Neuronal stem cell (in vitro differentiated cells): ENCODE data around the gene ZCCHC7.

Source experiments
- DNase-seq: peaks from one replicate; pipeline ENCODE4 v3.0.0-alpha.2; 2013; ENCODE audit warnings: low spot score
- H2AFZ ChIP-seq: one replicate; pipeline ENCODE4 v1.6.1; 2013; ENCODE audit warnings: mild to moderate bottlenecking, low read length, inconsistent platforms
- H2AK5ac ChIP-seq: 2 replicates; pipeline ENCODE4 v1.6.1; 2013; ENCODE audit warnings: low read depth, mild to moderate bottlenecking, inconsistent platforms, low read length, moderate library complexity, mixed read lengths
- H2BK120ac ChIP-seq: 2 replicates; pipeline ENCODE4 v1.6.1; 2013; ENCODE audit warnings: low read depth, mild to moderate bottlenecking, inconsistent platforms, low read length, moderate library complexity, mixed read lengths
- H2BK12ac ChIP-seq: one replicate; pipeline ENCODE4 v1.6.1; 2013; ENCODE audit warnings: low read length, inconsistent platforms
- H2BK15ac ChIP-seq: 2 replicates; pipeline ENCODE4 v1.6.1; 2013; ENCODE audit warnings: mild to moderate bottlenecking, low read length, inconsistent platforms, mixed read lengths
- H2BK5ac ChIP-seq: one replicate; pipeline ENCODE4 v1.6.1; 2013; ENCODE audit warnings: inconsistent platforms, mild to moderate bottlenecking, low read length, moderate library complexity
- H3K14ac ChIP-seq: one replicate; pipeline ENCODE4 v1.6.1; 2013; ENCODE audit warnings: low read length, inconsistent platforms
- H3K18ac ChIP-seq: 2 replicates; pipeline ENCODE4 v1.6.1; 2013; ENCODE audit warnings: low read length, inconsistent platforms
- H3K23ac ChIP-seq: 2 replicates; pipeline ENCODE4 v1.6.1; 2013; ENCODE audit warnings: low read depth, mild to moderate bottlenecking, mixed read lengths, low read length, inconsistent platforms; ENCODE audit not compliant: poor library complexity
- H3K27ac ChIP-seq: replicated peaks from 3 replicates; pipeline ENCODE4 v1.5.1; 2013; ENCODE audit warnings: low read length, inconsistent platforms
- H3K27me3 ChIP-seq, 3 experiments: 2 replicates each; pipeline ENCODE4 v1.6.1; 2013; ENCODE audit warnings: low read length in 3 of 3, mild to moderate bottlenecking in 2 of 3, inconsistent platforms in 1 of 3, low read depth in 1 of 3, mixed read lengths in 1 of 3, moderate library complexity in 1 of 3; ENCODE audit not compliant: control insufficient read depth in 3 of 3, insufficient read depth in 3 of 3
- H3K36me3 ChIP-seq, 2 donors: replicated peaks in 1 of 2; 2 replicates each; pipeline ENCODE4 v1.6.1; 2013; ENCODE audit warnings: low read length in 2 of 2; ENCODE audit not compliant: control insufficient read depth in 2 of 2, insufficient read depth in 2 of 2
- H3K4ac ChIP-seq: 2 replicates; pipeline ENCODE4 v1.6.1; 2013; ENCODE audit warnings: inconsistent platforms, mild to moderate bottlenecking, low read length, moderate library complexity
- H3K4me1 ChIP-seq, 2 donors: 1 replicate in 1 of 2; 2 replicates in 1 of 2; pipeline ENCODE4 v1.6.1; 2013; ENCODE audit warnings: low read length in 2 of 2, low read depth in 1 of 2; ENCODE audit not compliant: control insufficient read depth in 2 of 2, insufficient read depth in 1 of 2
- H3K4me2 ChIP-seq: one replicate; pipeline ENCODE4 v1.6.1; 2013; ENCODE audit warnings: mild to moderate bottlenecking, low read length, inconsistent platforms; ENCODE audit not compliant: insufficient read depth, poor library complexity, severe bottlenecking
- H3K4me3 ChIP-seq, 2 donors: 2 replicates each; pipeline ENCODE4 v1.5.1; 2013; ENCODE audit warnings: low read length in 2 of 2, mild to moderate bottlenecking in 2 of 2, inconsistent platforms in 1 of 2, moderate library complexity in 1 of 2
- H3K79me1 ChIP-seq: one replicate; pipeline ENCODE4 v1.6.1; 2013; ENCODE audit warnings: low read depth, mild to moderate bottlenecking, inconsistent platforms, low read length, moderate library complexity
- H3K9ac ChIP-seq: one replicate; pipeline ENCODE4 v1.6.1; 2013; ENCODE audit warnings: mild to moderate bottlenecking, low read depth, low read length, inconsistent platforms; ENCODE audit not compliant: poor library complexity
- H3K9me3 ChIP-seq, 2 donors: replicated peaks in 1 of 2; 2 replicates each; pipeline versions ENCODE3 to v1.6.1; 2013; ENCODE audit warnings: low read length in 2 of 2, mild to moderate bottlenecking in 2 of 2, inconsistent platforms in 1 of 2, low read depth in 1 of 2, mixed read lengths in 1 of 2, moderate library complexity in 1 of 2; ENCODE audit not compliant: control insufficient read depth in 2 of 2, insufficient read depth in 1 of 2
- H4K8ac ChIP-seq: one replicate; pipeline ENCODE4 v1.6.1; 2013; ENCODE audit warnings: low read depth, mild to moderate bottlenecking, inconsistent platforms, low read length, moderate library complexity
- H4K91ac ChIP-seq: one replicate; pipeline ENCODE4 v1.6.1; 2013; ENCODE audit warnings: low read length, low read depth, mild to moderate bottlenecking, inconsistent platforms; ENCODE audit not compliant: poor library complexity
- WGBS, 2 donors: extraction: QIAGEN DNeasy Blood & Tissue Kit; methylation state at CpG; one replicate each; pipeline ENCODE4 v1.1.7; 2013; ENCODE audit warnings: missing lambda C conversion rate in 2 of 2, mixed read lengths in 1 of 2; ENCODE audit not compliant: insufficient read length in 2 of 2, insufficient replicate concordance in 1 of 2; ENCODE audit errors: extremely low coverage in 2 of 2; 5-methylcytosine and 5-hydroxymethylcytosine counted together

Gene ZCCHC7

DNA sequence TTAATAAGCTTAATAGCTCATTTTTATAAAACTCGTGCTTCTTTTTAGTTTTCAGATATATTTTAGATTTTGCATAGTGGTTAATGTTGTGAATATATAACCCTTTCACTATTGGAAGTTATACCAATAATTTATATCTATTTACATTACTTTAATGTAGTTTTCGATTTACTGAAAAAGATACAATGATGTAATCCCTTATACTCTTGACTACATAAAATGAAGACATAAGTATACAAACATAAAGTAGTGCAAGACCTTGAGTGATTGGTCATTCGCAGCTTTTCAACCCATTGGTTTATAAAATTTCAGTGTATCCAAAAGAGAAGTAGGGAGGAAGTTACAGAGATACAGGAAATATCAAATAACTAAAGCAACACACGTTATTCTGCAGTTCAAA lies 217.8 kb downstream of the ZCCHC7 start:
- no peak overlapping the region for H3K23ac ChIP-seq
- no peaks in the 10 kb centered on the region for H3K9me3 ChIP-seq
- H3K4me3 ChIP-seq: no peak overlapping the region
- no peak overlapping the region for H2AK5ac ChIP-seq
- no peak overlapping the region for H2BK120ac ChIP-seq
- no peak overlapping the region for H3K14ac ChIP-seq
- no peak for DNase-seq
- no peak overlapping the region for H4K8ac ChIP-seq
- no peak overlapping the region for H2AFZ ChIP-seq
- H4K91ac ChIP-seq: no peak overlapping the region
- no peaks in the 10 kb centered on the region for H3K27me3 ChIP-seq
- no peak overlapping the region for H3K4ac ChIP-seq
- H2BK12ac ChIP-seq: no peak overlapping the region
- WGBS, 2 donors: no CpG with 5 or more reads among the region's 4 CpGs
- no peak overlapping the region for H3K18ac ChIP-seq
- no peak overlapping the region for H3K27ac ChIP-seq
- no peaks in the 10 kb centered on the region for H3K36me3 ChIP-seq
- H2BK15ac ChIP-seq: no peak overlapping the region
- H2BK5ac ChIP-seq: no peak overlapping the region
- no peak overlapping the region for H3K4me2 ChIP-seq
- H3K79me1 ChIP-seq: no peaks in the 10 kb centered on the region
- peaks cover 5 to 27% of the 10 kb centered on the region in 2 donors for H3K4me1 ChIP-seq
- no peak overlapping the region for H3K9ac ChIP-seq

DNA sequence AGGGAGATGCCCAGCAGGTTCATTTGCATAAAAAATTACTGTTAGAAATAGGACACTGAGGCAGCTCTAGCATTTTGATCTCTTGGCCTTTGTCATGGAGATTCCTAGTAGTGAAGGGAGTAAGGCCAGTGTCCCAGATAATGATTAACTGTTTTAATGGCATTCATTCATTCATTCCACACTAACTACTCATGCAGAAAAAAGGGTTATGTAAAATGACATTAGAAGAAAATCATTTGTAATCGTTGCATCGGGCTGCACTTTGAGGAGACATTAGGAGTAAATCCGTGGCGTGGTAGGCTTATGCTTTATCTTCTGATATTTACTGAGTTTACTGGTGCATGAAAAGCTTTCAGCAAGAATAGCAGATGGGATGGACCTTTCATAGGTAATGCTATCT lies 219.5 kb downstream of the ZCCHC7 start:
- WGBS, 2 donors: no CpG with 5 or more reads among the region's 4 CpGs
- Histone ChIP-seq H3K9me3 (no peaks in the 10 kb centered on the region), H2BK120ac (no peak overlapping the region), H3K9ac (no peak overlapping the region), H3K4ac (no peak overlapping the region), H2BK15ac (no peak overlapping the region), H2AFZ (no peak overlapping the region), H3K36me3 (no peaks in the 10 kb centered on the region), H3K4me2 (no peak overlapping the region), H3K23ac (no peak overlapping the region), H3K79me1 (no peaks in the 10 kb centered on the region), H3K4me1 (peaks cover 5 to 27% of the 10 kb centered on the region in 2 donors), H3K18ac (no peak overlapping the region), H3K27ac (no peak overlapping the region), H4K91ac (no peak overlapping the region), H2BK12ac (no peak overlapping the region), H4K8ac (no peak overlapping the region), H3K27me3 (no peaks in the 10 kb centered on the region), H3K4me3 (no peak overlapping the region), H2BK5ac (no peak overlapping the region), H2AK5ac (no peak overlapping the region), H3K14ac (no peak overlapping the region)
- DNase-seq: no peak

DNA sequence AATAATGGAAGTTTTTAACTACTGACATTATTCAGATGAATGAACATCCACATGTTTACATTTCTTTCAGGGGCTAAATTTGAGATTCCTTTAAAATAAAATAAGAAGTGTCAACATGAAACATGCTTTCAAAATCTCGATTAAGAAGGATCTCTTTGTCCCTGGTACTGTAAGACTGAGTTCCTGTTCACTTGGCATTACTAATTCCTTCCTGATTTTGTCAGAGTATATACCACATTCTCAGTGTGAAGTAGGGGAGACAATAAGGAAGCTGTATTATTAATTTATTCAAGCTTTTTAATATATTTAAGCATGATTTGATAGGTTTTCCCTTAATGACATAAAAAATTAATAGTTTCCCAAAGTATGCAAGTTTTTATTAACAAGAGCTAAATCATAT lies 220.6 kb downstream of the ZCCHC7 start:
- Histone ChIP-seq H3K23ac (no peak overlapping the region), H4K91ac (no peak overlapping the region), H2BK12ac (no peak overlapping the region), H3K4me1 (peaks cover 5 to 26% of the 10 kb centered on the region in 2 donors), H3K4me3 (no peak overlapping the region), H3K27ac (no peak overlapping the region), H2BK120ac (no peak overlapping the region), H3K9me3 (no peaks in the 10 kb centered on the region), H3K9ac (no peak overlapping the region), H3K14ac (no peak overlapping the region), H3K79me1 (no peaks in the 10 kb centered on the region), H4K8ac (no peak overlapping the region), H2AK5ac (no peak overlapping the region), H2AFZ (no peak overlapping the region), H3K27me3 (no peaks in the 10 kb centered on the region), H3K4ac (no peak overlapping the region), H2BK5ac (no peak overlapping the region), H3K36me3 (no peaks in the 10 kb centered on the region), H3K4me2 (no peak overlapping the region), H3K18ac (no peak overlapping the region), H2BK15ac (no peak overlapping the region)
- WGBS, 2 donors: no CpG with 5 or more reads among the region's 1 CpG
- no peak for DNase-seq

DNA sequence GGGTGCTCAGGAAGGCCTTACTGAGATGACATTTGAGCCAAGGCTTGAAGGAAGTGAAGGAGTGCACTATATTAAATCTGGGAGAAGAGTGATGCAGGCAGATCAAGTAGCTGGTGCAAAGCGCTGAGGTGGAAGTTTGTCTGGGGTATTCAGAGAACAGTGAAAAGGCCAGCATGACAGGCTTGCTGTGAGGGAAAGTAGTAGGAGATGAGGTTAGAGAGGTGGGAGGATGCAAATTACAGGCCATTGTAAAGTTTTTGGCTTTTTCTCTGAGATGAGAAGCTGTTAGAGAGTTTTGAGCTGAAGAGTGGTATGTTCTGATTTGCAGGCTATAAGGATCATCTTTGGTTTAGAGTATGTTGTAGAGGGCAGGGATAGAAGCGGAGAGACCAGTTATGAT lies 221.3 kb downstream of the ZCCHC7 start:
- H3K9ac ChIP-seq: no peak overlapping the region
- no peak overlapping the region for H2AK5ac ChIP-seq
- H3K14ac ChIP-seq: no peak overlapping the region
- no peak overlapping the region for H4K8ac ChIP-seq
- no peaks in the 10 kb centered on the region for H3K27me3 ChIP-seq
- H2BK15ac ChIP-seq: no peak overlapping the region
- no peak overlapping the region for H3K23ac ChIP-seq
- H2AFZ ChIP-seq: no peak overlapping the region
- no peak overlapping the region for H2BK12ac ChIP-seq
- no peaks in the 10 kb centered on the region for H3K9me3 ChIP-seq
- H3K4ac ChIP-seq: no peak overlapping the region
- no peak for DNase-seq
- H2BK120ac ChIP-seq: no peak overlapping the region
- no peaks in the 10 kb centered on the region for H3K36me3 ChIP-seq
- H3K4me2 ChIP-seq: no peak overlapping the region
- H3K18ac ChIP-seq: no peak overlapping the region
- no peaks in the 10 kb centered on the region for H3K79me1 ChIP-seq
- no peak overlapping the region for H3K27ac ChIP-seq
- H2BK5ac ChIP-seq: no peak overlapping the region
- H4K91ac ChIP-seq: no peak overlapping the region
- H3K4me3 ChIP-seq: no peak overlapping the region
- peaks cover 5 to 21% of the 10 kb centered on the region in 2 donors for H3K4me1 ChIP-seq
- WGBS, 2 donors: no CpG with 5 or more reads among the region's 2 CpGs
